HL-60 (cell line): ENCODE data around the gene B2M.

Experiments
- DNase-seq, 2 experiments: peaks; one replicate each; pipeline ENCODE4 v3.0.0-alpha.2; 2010 to 2020; ENCODE audit warnings: low read depth in 1 of 2, low spot score in 1 of 2
- H3K27ac ChIP-seq: fragments of 250-450 bp; sonication (Bioruptor Pico); replicated peaks from 2 replicates; pipeline ENCODE4 v1.5.1; 2020; ENCODE audit warnings: mild to moderate bottlenecking, moderate library complexity
- H3K27me3 ChIP-seq: fragments of 250-450 bp; sonication (Bioruptor Pico); 2 replicates; pipeline ENCODE4 v1.5.1; 2021; ENCODE audit warnings: mild to moderate bottlenecking, moderate library complexity; ENCODE audit not compliant: insufficient read depth, poor library complexity, severe bottlenecking
- H3K4me3 ChIP-seq: replicated peaks from 2 replicates; pipeline ENCODE4 v1.5.1; 2011; ENCODE audit warnings: mild to moderate bottlenecking, control low read depth, low read length; ENCODE audit not compliant: insufficient read depth
- CTCF ChIP-seq: IDR thresholded peaks from one replicate; pipeline ENCODE4 v1.5.1; 2011; ENCODE audit warnings: low read length, control low read depth, inconsistent platforms; ENCODE audit not compliant: insufficient read depth
- GABPA ChIP-seq: IDR thresholded peaks from 2 replicates; pipeline ENCODE4 v1.6.1; 2012; ENCODE audit warnings: low read depth
- POLR2AphosphoS5 ChIP-seq: IDR thresholded peaks from 2 replicates; pipeline ENCODE4 v1.6.1; 2012; ENCODE audit warnings: low read depth
- SPI1 ChIP-seq: IDR thresholded peaks from 2 replicates; pipeline ENCODE4 v1.6.1; 2012; ENCODE audit warnings: low read depth, mild to moderate bottlenecking, borderline replicate concordance
- TF ChIP-seq, protein P1 (sequence below): IDR thresholded peaks from 2 replicates; pipeline ENCODE4 v1.6.1; 2012; ENCODE audit warnings: low read depth; ENCODE audit not compliant: insufficient replicate concordance

Gene B2M

DNA sequence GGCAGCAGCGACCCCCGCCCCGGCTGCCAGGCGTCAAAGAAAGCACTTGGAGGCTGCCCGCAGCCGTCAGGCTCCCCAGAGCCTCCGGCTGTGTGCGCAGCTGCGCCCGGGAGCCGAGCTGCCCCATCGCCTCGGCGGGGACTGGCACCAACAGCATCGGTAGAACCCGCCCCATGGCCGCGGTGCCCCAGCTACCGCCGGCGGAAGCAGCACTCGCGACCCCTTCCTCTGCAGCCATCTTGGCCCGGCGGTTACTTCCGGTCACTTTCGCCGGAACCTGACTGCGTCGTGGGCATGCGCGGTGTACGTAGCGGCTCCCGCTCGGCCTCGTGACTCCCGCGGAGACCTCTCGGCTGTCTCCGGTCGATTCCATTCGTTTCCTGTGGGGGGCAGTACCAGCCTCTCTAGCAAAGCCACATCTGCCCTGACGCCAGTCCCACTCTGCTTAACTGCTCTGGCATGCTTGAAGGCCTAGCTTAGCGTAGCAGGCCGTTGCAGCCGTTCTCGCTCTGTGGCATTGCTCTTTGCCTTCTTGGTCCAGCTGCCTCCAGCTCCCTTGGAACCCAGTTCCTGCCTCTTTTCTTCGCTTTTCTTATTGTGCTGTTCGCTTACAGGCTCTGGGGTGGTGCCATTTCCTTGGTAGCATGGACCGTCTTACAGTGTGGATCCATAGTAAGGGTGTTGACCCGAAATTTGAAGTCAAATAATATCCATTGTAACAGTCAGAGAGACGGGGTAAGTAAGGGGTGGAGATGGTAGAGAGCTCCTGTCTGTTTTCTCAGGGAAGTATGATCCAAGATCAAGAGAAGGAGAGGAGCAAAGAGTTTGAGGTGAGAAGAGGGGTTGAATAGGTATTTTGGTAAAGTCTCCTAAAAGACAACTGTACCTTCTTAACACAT is 47.7 kb upstream of the B2M start, which contains the start of gene SPG11:
TSS of gene SPG11 (minus strand) at position 253 of the 899 bp plus-strand sequence. CDS start at position 238, 15 bp downstream.
- peak; percentile 95 to 99 for DNase-seq
- no peaks in the 10 kb centered on the region for H3K27me3 ChIP-seq
- TF ChIP-seq SPI1: no peak; the same call in 1 of the 2 replicates
- TF ChIP-seq, protein P1, sequence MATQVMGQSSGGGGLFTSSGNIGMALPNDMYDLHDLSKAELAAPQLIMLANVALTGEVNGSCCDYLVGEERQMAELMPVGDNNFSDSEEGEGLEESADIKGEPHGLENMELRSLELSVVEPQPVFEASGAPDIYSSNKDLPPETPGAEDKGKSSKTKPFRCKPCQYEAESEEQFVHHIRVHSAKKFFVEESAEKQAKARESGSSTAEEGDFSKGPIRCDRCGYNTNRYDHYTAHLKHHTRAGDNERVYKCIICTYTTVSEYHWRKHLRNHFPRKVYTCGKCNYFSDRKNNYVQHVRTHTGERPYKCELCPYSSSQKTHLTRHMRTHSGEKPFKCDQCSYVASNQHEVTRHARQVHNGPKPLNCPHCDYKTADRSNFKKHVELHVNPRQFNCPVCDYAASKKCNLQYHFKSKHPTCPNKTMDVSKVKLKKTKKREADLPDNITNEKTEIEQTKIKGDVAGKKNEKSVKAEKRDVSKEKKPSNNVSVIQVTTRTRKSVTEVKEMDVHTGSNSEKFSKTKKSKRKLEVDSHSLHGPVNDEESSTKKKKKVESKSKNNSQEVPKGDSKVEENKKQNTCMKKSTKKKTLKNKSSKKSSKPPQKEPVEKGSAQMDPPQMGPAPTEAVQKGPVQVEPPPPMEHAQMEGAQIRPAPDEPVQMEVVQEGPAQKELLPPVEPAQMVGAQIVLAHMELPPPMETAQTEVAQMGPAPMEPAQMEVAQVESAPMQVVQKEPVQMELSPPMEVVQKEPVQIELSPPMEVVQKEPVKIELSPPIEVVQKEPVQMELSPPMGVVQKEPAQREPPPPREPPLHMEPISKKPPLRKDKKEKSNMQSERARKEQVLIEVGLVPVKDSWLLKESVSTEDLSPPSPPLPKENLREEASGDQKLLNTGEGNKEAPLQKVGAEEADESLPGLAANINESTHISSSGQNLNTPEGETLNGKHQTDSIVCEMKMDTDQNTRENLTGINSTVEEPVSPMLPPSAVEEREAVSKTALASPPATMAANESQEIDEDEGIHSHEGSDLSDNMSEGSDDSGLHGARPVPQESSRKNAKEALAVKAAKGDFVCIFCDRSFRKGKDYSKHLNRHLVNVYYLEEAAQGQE: no peak
- peak; percentile 90 for TF ChIP-seq POLR2AphosphoS5
- peak; percentile 86 for TF ChIP-seq CTCF
- peak; percentile 78 for TF ChIP-seq GABPA
- H3K27ac ChIP-seq: peak within 1 kb of the TSS; percentile 95
- peak within 1 kb of the TSS; percentile 80 for H3K4me3 ChIP-seq

GRCh38 chr15:44666210-44667038 is 44.9 kb upstream of the B2M start:
- no peak overlapping the region for H3K4me3 ChIP-seq

DNA sequence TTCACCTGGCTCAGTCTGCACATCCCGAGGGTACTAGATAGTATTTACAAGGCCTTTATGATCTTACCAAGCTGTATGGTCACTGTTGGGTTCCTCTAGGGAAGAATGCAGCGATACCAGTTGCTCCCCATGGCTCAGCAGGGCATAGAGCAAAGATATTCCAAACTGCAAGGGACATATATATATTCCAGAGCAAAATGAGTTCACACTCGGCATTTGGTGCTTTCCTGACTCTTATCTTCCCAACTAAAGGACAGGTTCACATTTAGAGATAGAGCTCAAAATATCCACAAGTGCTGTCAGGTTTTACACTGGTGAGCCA is 44.3 kb upstream of the B2M start:
- no peak for DNase-seq
- TF ChIP-seq, protein P1: no peak
- no peak for TF ChIP-seq CTCF
- no peak for TF ChIP-seq SPI1
- TF ChIP-seq GABPA: no peak
- TF ChIP-seq POLR2AphosphoS5: no peak
- H3K27me3 ChIP-seq: no peaks in the 10 kb centered on the region
- H3K4me3 ChIP-seq: no peak overlapping the region
- H3K27ac ChIP-seq: no peak overlapping the region

More at GRCh38 chr15:44666210-44667038, 44.9 kb upstream of the B2M start:
- TF ChIP-seq GABPA (no peak), SPI1 (0 out of 2 replicates have a peak, but pooled peaks have one; percentile 16)
- Histone ChIP-seq H3K27ac (no peak overlapping the region), H3K27me3 (no peaks in the 10 kb centered on the region)
- DNase-seq: peak in 1 of 2 experiments; percentile 17

DNA sequence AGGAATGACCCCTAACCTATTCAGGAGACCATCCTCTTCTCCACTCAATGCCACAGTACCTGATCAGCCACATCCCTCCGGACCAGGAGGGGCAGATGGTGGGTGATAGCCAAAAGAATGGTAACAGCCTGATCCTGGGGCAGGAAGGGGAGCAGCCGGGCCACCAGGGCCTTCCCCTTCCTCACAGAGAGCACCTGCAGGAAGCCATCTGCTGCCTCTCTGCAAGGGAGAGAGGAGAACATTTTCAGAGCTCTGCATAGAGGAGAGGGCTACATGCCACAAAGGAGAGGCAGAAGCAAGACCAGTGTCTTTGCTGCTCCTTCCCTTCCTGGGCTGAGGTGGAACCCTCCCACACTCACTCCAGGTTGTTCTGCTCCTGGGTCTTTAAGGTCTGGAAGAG is 42.4 kb upstream of the B2M start:
- H3K27ac ChIP-seq: no peak overlapping the region
- no peak overlapping the region for H3K4me3 ChIP-seq
- no peaks in the 10 kb centered on the region for H3K27me3 ChIP-seq
- no peak for DNase-seq
- TF ChIP-seq, protein P1: no peak
- TF ChIP-seq SPI1 (no peak), GABPA (no peak), POLR2AphosphoS5 (no peak), CTCF (no peak)
